ENCODE measurements around the gene PAXX.

Gene PAXX

GRCh38 chr9:137006116-137007003, 14.1 kb downstream of the PAXX start:
- no peak for DNase-seq

- no peak for DNase-seq
Measured at GRCh38 chr9:137007108-137007815, 15.0 kb downstream of the PAXX start.

- DNase-seq = no peak
Measured at GRCh38 chr9:137007816-137008270, 15.6 kb downstream of the PAXX start.

- DNase-seq = no peak
Measured at GRCh38 chr9:137008312-137008711, 16.1 kb downstream of the PAXX start.

- DNase-seq = no peak
Measured at GRCh38 chr9:137009217-137009616, 17.0 kb downstream of the PAXX start.

DNA sequence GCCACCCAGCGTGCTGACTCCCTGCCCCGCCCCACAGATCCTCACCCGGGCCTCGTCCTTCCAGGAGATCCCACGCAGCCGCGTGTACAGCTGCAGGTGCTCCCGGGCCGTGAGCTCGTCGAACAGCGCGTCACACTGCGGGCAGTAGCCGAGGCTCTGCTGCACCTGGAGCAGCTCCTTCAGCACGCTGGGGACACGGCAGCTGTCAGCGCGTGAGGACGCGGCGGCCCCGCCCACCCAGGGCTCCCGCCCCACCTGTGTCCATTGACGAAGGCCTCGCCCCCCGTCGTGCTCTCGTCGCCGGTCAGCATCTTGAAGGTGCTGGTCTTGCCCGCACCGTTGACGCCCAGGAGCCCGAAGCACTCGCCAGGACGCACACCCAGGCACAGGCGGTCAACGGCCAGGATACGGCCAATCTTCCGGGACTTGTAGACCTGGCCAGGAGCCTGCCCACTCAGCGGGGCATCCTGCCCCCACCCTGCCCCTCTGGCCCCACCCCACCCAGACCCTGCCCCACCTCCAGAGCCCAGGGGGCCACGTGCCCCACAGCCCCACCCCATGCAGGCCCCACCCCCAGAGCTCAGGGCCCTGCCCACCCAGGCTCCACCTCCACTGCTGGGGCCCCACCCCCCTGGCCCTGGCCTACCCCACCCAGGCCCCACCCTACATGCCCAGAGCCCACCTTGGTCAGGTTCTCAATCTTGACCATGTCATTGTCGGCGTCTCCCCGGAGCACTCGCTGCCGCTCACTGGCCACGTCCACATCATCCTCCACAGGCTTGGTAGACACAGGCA, 17.9 kb downstream of the PAXX start:
- no peak for DNase-seq

- DNase-seq = no peak
Measured at GRCh38 chr9:137011156-137011555, 18.9 kb downstream of the PAXX start.

- no peak for DNase-seq
Measured at GRCh38 chr9:137011907-137012675, 19.9 kb downstream of the PAXX start.

GRCh38 chr9:137012694-137013570, 20.7 kb downstream of the PAXX start:
- no peak for DNase-seq

- no peak for DNase-seq
Measured at GRCh38 chr9:137013571-137013940, 21.3 kb downstream of the PAXX start.

DNA sequence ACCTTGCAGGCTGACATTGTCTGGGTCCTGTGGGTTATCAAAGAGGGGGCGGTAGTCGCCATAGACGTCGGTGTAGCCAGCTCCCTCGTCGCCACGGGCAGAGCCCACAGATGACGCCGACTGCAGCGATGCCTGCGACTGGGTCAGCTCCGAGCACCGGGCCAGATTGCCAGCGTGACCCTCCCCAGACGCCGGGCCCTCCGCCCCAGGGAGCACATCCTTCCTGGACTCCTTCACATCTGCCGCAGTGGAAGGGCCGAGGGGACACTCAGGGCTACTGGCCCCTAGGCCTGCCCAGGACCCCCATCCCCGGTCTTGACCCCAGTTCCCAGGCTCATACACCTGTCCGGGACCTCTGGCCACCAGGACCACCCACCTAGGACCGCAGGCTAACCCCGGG, 21.9 kb downstream of the PAXX start:
- DNase-seq = no peak

GRCh38 chr9:137014776-137015539, 22.7 kb downstream of the PAXX start:
- DNase-seq = no peak

GRCh38 chr9:137015540-137015930, 23.3 kb downstream of the PAXX start:
- DNase-seq = no peak

GRCh38 chr9:137015976-137016375, 23.8 kb downstream of the PAXX start:
- no peak for DNase-seq

DNA sequence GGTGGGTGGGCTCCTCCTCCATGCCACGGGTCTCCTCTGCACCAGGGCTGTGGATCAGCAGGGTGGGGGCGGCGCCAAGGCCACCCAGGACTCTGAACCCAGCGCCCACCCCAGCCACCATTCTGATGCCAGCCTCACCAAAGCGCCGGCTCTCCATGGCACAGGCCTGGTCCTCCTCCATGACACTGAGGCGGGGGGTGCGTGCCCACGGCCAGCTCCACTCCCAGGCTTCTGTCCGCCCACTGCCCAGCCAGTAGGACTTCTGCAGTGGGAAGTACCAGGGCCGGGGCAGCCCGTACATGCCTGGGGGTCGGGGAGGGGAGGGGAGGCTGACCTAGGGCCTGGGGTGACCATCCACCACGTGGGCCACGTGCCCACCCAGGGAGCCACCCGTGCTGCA, 24.2 kb downstream of the PAXX start:
- DNase-seq = no peak

- DNase-seq = no peak
Measured at GRCh38 chr9:137017071-137017470, 24.8 kb downstream of the PAXX start.

DNA sequence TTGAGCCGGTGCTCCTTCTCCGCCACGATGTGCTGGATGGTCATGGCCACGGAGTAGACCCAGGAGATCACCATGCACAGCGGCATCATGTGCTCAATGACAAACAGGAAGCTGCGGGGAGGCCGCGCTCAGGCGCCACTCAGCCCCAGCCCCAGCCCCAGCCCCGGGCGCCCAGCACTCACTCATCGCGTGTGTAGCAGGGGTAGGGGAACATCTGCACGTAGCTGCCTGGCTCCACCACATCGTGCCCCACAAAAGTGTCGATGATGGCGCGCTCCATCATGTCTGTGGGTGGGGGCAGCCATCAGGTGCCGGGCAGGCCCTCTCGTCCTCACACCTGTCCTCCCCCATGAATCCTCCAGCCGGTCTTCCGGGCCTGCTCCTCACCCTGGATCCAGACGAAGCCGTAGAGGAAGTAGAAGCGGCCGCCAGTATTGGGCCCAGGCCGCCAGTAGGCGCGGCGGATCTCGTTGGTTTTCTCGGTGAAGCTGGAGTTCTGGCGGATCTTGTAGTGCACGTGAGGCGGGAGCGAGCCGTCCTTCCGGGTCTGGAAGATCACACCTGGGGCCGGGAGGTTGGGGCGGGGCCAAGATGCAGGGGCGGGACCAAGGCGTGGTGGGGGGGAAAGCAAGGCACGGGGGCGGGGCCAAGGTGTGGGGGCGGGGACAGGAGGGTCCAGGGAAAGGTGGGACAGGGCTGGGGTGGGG, 25.7 kb downstream of the PAXX start:
- DNase-seq = no peak

DNA sequence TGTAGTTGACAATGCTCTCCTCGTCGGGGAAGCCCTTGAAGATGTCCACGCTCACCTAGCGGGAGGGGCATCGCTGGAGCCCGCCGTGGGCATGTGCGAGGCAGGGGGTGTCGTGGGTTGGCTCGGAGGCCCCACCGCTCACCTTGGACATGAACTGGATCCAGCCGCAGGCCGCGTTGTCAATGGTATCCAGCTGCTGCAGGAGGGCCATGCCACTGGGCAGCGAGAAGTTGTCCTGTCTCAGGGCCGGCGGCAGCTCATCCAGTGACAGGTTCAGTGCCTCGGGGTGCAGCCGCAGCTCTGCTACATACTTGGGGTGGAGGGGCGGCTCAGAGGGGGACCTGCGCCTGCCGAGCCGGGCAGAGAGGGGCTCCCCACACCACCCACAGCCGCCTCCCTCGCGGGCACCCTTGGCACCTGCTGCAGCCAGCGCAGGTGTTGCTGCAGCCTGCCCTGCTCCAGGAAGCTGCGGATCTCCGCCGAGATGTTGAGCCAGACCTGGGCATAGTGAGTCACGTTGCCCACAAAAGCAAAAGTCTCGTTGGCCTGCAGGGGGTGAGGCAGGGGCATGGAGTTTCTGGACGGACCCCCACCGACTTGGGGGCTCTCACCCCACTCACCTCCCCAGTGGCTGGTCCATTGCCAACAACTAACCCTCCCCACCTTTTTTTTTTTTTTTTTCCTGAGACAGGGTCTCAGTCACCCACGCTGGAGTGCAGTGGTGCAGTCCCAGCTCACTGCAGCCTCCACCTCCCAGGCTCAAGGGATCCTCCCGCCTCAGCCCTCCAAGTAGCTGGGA, 26.7 kb downstream of the PAXX start:
- no peak for DNase-seq
